SU-DHL-6 (cell line): Measurements from ENCODE around the gene ZBTB47.

Source experiments
- EZH2phosphoT487 ChIP-seq: fragments of 200-600 bp; sonication (generic), shearing (Covaris generic); conservative IDR thresholded peaks from 2 replicates; pipeline ENCODE4 v1.6.1; 2018; ENCODE audit warnings: mild to moderate bottlenecking, antibody characterized with exemption, low read length, moderate library complexity, mixed read lengths
- TF ChIP-seq, protein P1 (sequence below): fragments of 200-600 bp; sonication (generic); IDR thresholded peaks from one replicate; pipeline ENCODE4 v1.5.1; 2017; ENCODE audit warnings: antibody characterized with exemption, mild to moderate bottlenecking, low read length, moderate library complexity; ENCODE audit not compliant: insufficient read depth, poor library complexity, severe bottlenecking

DNA sequence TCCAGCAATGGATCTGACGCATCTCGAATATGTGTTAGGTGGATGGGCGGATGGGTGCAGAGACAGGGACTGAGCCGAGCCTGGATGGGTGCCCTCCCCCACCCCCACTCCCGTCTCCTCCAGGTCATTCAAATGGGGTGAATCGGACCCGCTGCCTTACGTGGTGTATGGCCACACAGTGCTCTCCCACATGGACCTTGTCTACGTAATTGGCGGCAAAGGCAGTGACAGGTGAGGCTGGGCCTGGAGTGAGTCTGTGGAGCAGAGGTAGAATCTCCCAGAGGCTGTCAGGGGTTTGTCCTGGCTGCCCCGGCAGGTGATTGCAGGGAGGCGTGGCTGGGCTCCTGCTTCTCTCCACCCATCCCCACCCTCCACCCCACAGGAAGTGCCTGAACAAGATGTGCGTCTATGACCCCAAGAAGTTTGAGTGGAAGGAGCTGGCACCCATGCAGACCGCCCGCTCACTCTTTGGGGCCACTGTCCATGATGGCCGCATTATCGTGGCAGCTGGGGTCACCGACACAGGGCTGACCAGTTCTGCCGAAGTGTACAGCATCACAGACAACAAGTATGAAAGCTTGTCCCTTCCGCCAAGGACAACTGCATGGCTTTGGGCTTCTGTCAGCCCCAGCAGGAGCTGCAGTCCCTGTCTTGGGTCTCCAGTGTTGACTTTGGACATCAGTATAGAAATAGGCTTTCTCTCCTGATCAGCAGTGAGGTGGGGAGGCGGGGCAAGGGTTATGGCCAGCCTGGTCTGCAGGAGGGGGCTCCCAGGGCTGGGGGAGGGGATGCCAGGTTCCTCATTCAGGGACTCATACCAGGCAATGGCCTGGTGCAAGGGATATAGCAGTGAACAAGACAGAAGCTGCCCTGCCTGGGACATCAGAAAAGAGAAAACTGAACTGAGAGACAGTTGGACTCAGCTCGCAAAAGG lies 35.3 kb downstream of the ZBTB47 start:
- TF ChIP-seq, protein P1, sequence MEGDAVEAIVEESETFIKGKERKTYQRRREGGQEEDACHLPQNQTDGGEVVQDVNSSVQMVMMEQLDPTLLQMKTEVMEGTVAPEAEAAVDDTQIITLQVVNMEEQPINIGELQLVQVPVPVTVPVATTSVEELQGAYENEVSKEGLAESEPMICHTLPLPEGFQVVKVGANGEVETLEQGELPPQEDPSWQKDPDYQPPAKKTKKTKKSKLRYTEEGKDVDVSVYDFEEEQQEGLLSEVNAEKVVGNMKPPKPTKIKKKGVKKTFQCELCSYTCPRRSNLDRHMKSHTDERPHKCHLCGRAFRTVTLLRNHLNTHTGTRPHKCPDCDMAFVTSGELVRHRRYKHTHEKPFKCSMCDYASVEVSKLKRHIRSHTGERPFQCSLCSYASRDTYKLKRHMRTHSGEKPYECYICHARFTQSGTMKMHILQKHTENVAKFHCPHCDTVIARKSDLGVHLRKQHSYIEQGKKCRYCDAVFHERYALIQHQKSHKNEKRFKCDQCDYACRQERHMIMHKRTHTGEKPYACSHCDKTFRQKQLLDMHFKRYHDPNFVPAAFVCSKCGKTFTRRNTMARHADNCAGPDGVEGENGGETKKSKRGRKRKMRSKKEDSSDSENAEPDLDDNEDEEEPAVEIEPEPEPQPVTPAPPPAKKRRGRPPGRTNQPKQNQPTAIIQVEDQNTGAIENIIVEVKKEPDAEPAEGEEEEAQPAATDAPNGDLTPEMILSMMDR = no peak
- TF ChIP-seq EZH2phosphoT487 = no peak
